Renal cortical epithelial cell (primary cell): ENCODE data around the gene SS18L1. TPM values are rescaled to one million over a fixed set of nuclear protein-coding genes. Genes with fewer than 3 reads are reported as not detected.

Experiments
- DNase-seq: peaks from one replicate; pipeline ENCODE4 v3.0.0-alpha.2; 2011; ENCODE audit warnings: low read depth
- total RNA-seq: library from RNA; depleted of rRNA; stranded (reverse); fragments of >200 nt; gene quantifications from 2 replicates; pipeline ENCODE4 v1.2.3, GENCODE V29; 2014

SS18L1 gene
- total RNA-seq, 1 donor from 2014 or later: 21.8 TPM

GRCh38 chr20:62224113-62224855, 80.7 kb downstream of the SS18L1 start:
- no peak for DNase-seq

DNA sequence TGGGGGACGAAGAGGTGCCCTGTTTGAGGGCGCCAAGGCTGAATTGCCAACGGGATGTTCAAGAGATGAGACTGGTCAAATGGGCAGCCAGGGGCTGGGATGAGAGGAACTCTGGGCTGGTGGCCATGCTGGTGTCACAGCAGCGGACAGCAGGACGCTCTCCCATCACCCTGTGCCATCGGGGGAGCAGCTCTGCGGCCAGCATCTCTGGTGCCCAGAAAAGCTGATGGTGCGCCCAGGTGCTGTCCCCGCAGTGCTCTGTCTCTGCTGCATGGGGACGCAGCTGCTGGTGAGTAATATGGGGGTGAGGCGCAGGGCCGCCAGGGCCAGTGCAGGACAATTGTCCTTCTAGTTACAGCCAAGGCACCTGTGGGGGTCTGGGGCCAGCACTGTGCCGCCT, 81.5 kb downstream of the SS18L1 start:
- no peak for DNase-seq

DNA sequence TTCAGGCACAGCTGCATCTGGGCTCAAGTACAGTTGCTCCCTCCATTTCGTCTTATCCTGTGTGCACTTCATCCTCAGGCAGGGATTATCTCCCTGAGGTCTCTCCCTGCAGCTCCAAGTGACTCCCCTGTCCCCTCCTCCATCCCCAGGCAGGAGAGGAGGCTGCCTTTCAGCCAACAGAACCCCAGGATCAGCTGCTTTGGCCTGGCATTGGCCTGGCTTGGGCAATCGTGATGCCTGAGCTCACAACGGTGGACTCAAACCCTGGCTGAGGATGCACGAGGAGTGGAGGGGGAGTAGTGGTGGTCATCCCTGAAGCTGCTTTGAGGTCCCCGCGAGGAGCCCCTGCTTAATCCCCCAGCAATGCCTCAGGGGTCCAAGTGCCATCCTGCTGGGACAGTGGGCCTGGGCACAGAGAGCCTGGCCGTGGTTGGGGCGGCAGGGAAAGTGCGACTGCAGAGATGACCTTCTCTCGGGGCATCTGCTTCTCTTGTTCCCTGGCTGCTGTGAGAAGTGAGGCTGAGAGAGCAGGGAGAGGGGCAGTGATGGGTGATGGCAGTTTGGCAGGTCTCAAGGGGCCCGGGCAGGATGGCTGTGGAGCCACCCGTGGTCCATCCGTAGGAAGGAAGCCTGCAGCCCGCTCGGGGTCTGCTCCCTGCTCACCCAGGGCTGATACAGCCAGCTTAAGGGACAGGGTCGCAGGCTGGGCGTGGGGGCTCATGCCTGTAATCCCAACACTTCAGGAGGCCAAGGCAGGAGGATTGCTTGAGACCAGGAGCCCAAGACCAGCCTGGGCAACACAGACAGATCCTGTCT, 82.5 kb downstream of the SS18L1 start:
- no peak for DNase-seq

DNA sequence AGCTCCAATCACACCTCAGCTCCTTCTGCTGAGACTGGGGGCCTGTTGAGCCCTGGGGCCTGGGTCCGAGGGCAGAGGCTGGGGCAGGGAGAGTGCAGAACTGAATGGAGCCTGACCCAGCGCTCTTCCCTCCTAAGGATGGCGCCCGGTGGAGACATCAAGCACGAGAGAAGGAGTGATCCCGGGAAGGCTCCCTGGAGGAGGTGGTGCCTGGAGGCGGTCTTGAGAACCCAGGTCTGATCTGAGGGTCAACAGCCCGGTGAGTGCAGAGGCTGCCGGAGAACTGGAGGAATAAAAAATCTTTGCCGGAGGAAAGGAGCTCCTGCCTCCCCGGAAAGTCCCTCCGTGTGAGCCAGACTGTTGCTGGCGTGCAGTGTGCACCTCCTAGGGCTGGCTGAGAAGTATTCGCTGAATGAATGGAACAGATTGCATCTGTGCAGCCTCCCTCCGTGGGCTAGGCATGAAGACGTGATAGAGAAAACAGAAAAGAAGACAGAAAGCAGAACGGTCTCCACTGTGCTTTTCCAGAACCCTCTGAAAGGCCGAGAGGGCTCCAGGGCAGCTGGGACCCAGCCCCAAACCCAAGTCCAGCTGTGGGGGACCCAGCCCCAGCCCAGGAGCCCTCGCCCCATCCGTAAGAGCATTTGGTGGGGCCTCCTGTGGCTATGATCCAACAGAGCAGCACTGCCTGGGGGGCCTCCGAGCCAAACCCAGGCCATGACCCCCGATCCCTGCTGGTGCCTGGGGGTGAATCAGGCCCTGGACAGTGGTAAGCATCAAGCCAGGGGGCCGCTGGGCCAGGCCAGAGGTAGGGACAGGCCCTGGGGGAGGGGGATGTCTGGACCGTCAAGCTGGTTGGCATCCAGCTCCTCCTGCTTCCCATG, 83.4 kb downstream of the SS18L1 start:
- no peak for DNase-seq

GRCh38 chr20:62227591-62227976, 84.0 kb downstream of the SS18L1 start:
- no peak for DNase-seq

- DNase-seq: no peak
Observed at GRCh38 chr20:62227977-62228958, 84.7 kb downstream of the SS18L1 start.

DNA sequence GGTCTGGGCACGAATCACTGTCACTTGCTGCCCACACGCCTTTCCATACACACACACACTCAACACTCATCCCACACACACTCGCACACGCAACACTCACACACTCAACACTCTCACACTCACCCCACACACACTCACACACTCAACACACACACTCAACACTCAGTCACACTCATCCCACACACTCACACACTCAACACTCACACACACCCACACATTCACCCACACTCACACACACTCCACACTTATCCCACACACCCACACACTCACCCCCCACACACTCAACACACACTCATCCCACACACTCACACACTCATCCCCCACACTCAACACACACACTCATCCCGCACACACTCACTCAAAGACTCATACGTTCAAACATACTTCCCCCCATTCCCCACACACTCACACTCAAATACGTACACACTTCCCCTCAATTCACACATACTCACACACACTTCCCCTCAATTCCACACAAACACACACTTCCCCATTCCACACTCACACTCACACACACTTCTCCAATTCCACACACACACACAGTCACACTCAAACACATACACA, 85.5 kb downstream of the SS18L1 start:
- no peak for DNase-seq

DNA sequence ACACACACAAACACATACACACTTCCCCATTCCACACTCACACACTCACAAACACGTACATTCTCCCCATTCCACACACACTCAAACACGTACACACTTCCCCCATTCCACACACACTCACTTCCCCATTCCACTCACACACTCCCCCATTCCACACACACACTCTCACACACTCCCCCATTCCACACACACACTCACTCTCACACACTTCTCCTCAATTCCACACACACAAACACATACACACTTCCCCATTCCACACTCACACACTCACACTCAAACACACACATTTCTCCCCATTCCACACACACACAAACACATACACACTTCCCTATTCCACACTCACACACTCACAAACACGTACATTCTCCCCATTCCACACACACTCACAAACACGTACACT, 86.1 kb downstream of the SS18L1 start:
- no peak for DNase-seq

- DNase-seq: no peak
Observed at GRCh38 chr20:62230276-62230675, 86.7 kb downstream of the SS18L1 start.

DNA sequence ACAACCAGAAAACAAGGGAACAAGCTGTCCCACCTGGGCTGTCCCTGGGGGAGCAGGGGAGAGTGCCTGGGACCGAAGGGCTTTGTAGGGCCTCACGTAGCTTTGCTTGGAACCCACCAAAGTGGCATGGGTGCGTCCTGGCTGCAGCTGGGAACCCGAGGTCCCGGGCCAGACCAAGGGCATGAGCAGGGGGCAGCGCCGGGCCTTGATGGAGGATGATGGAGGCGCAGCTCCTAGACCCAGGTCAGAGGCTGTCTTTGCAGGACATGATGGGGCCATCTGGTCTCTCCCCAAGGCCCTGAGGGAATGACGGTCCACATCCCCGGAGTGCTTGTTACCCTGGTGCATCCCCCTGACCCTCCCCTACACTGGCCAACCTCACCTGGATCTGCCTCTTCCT, 87.1 kb downstream of the SS18L1 start:
- DNase-seq: no peak

- DNase-seq: no peak
Observed at GRCh38 chr20:62231292-62231691, 87.7 kb downstream of the SS18L1 start.

Other genes with a start within 250 kb of the SS18L1 start
- gene TAF4, start 77.9 kb upstream of the SS18L1 start, total RNA-seq: 3.3 and 19.9 TPM in 2 replicates
- 29.7 and 34.7 TPM in 2 replicates for gene LSM14B, start 21.3 kb upstream of the SS18L1 start, total RNA-seq
- gene PSMA7, start 375 bp upstream of the SS18L1 start, total RNA-seq: 356 and 449 TPM in 2 replicates
- 21.7 and 25.2 TPM in 2 replicates for gene MTG2, start 39.3 kb downstream of the SS18L1 start, total RNA-seq
- not detected in 2 replicates for gene HRH3, start 76.5 kb downstream of the SS18L1 start, total RNA-seq
- gene OSBPL2, start 94.8 kb downstream of the SS18L1 start, total RNA-seq: 41.9 and 42.7 TPM in 2 replicates
- gene ADRM1, start 159.2 kb downstream of the SS18L1 start, total RNA-seq: 85.2 and 144 TPM in 2 replicates
- 58.5 and 299 TPM in 2 replicates for gene LAMA5, start 223.5 kb downstream of the SS18L1 start, total RNA-seq
- gene RPS21, start 243.3 kb downstream of the SS18L1 start, total RNA-seq: 170 and 654 TPM in 2 replicates